DND-41 (cell line): ENCODE measurements around the gene MED12L.

Experiments
- EZH2 ChIP-seq: IDR thresholded peaks from 3 replicates; pipeline ENCODE4 v1.6.1; 2012; ENCODE audit warnings: borderline replicate concordance, low read depth, mild to moderate bottlenecking, moderate library complexity, low read length, inconsistent platforms; ENCODE audit not compliant: severe bottlenecking
- TF ChIP-seq, protein P1 (sequence below): IDR thresholded peaks from 2 replicates; pipeline ENCODE4 v1.5.1; 2012; ENCODE audit warnings: borderline replicate concordance, low read length, moderate library complexity, mild to moderate bottlenecking; ENCODE audit not compliant: poor library complexity, severe bottlenecking; ENCODE audit errors: extremely low read depth

DNA sequence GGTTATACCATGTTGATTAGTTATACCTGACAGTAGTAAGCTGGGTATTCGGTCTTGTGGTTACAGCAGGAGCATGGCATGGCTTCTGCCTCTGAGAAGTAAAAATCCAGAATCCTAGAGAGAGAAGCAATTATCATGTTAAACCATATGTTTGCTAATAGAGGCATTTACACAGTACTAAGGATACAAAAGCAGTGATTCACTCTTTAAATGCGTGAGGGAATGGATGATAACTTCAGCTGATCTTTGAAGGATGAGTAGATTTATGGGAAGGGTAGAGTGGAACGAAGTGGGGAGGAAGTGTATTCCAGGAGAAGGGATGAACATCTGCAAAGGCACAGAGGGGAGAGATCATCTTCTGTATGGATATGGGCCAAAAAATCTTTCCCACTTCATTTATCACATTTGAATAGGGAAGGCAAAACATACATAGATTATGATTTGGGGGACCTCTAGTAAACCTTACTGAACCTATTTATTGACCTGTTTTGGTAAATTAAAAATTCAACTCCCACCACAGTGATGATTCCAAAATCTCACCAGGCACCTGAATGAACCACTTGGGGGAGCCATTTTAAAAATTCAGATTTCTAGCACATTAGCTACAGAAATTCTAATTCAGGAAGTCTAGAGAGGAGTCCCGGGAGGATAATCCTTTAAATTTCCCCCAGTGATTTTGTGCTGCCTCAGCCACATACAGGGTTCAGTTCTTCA lies 340.3 kb downstream of the MED12L start:
- TF ChIP-seq, protein P1, sequence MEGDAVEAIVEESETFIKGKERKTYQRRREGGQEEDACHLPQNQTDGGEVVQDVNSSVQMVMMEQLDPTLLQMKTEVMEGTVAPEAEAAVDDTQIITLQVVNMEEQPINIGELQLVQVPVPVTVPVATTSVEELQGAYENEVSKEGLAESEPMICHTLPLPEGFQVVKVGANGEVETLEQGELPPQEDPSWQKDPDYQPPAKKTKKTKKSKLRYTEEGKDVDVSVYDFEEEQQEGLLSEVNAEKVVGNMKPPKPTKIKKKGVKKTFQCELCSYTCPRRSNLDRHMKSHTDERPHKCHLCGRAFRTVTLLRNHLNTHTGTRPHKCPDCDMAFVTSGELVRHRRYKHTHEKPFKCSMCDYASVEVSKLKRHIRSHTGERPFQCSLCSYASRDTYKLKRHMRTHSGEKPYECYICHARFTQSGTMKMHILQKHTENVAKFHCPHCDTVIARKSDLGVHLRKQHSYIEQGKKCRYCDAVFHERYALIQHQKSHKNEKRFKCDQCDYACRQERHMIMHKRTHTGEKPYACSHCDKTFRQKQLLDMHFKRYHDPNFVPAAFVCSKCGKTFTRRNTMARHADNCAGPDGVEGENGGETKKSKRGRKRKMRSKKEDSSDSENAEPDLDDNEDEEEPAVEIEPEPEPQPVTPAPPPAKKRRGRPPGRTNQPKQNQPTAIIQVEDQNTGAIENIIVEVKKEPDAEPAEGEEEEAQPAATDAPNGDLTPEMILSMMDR = peak; percentile 45
- TF ChIP-seq EZH2 = no peak
